HG02981 (cell line): ENCODE data around the gene IGF2R.

Source experiments
- ATAC-seq: cut with Tn5 transposase; IDR thresholded peaks from one replicate; pipeline ENCODE4 v1.9.1; 2021; ENCODE audit warnings: mild to moderate bottlenecking, moderate library complexity; ENCODE audit not compliant: unreplicated experiment

Gene IGF2R

GRCh38 chr6:160070427-160070826 lies 101.5 kb downstream of the IGF2R start:
- ATAC-seq, result peak; percentile 49

- no peak for ATAC-seq
Measured at GRCh38 chr6:160070831-160071230, 101.9 kb downstream of the IGF2R start.

- ATAC-seq, result no peak
Measured at GRCh38 chr6:160071805-160072690, 103.2 kb downstream of the IGF2R start.

- no peak for ATAC-seq
Measured at GRCh38 chr6:160073272-160073671, 104.4 kb downstream of the IGF2R start.

- ATAC-seq, result no peak
Measured at GRCh38 chr6:160076009-160076408, 107.1 kb downstream of the IGF2R start.

GRCh38 chr6:160077024-160077423 lies 108.1 kb downstream of the IGF2R start:
- no peak for ATAC-seq

GRCh38 chr6:160077526-160077925 lies 108.6 kb downstream of the IGF2R start:
- ATAC-seq, result no peak

- no peak for ATAC-seq
Measured at GRCh38 chr6:160078883-160079685, 110.2 kb downstream of the IGF2R start.

- ATAC-seq, result no peak
Measured at GRCh38 chr6:160079686-160080043, 110.8 kb downstream of the IGF2R start.

- ATAC-seq, result no peak
Measured at GRCh38 chr6:160080097-160080496, 111.2 kb downstream of the IGF2R start.

GRCh38 chr6:160081398-160081797 lies 112.5 kb downstream of the IGF2R start:
- ATAC-seq, result no peak

- no peak for ATAC-seq
Measured at GRCh38 chr6:160082627-160083026, 113.7 kb downstream of the IGF2R start.

GRCh38 chr6:160084198-160084776 lies 115.4 kb downstream of the IGF2R start:
- no peak for ATAC-seq

- ATAC-seq, result no peak
Measured at GRCh38 chr6:160085226-160085625, 116.3 kb downstream of the IGF2R start.

- no peak for ATAC-seq
Measured at GRCh38 chr6:160085713-160086505, 117.0 kb downstream of the IGF2R start.

GRCh38 chr6:160086754-160087153 lies 117.9 kb downstream of the IGF2R start:
- ATAC-seq, result no peak

- ATAC-seq, result no peak
Measured at GRCh38 chr6:160088069-160088783, 119.3 kb downstream of the IGF2R start.

GRCh38 chr6:160088784-160089533 lies 120.1 kb downstream of the IGF2R start:
- ATAC-seq, result no peak

GRCh38 chr6:160089534-160089897 lies 120.6 kb downstream of the IGF2R start:
- no peak for ATAC-seq
